CD14-positive monocyte (primary cell): ENCODE results near the gene CACNA1C. TPM values are rescaled to one million over a fixed set of nuclear protein-coding genes. Genes with fewer than 3 reads are reported as not detected.

ENCODE experiments used
- DNase-seq, 3 donors: peaks; one replicate each; pipeline ENCODE4 v3.0.0-alpha.2; 2011 to 2022
- H2AFZ ChIP-seq: 2 replicates; pipeline ENCODE4 v1.6.0; 2012; ENCODE audit warnings: mild to moderate bottlenecking, low read depth, low read length, inconsistent platforms; ENCODE audit not compliant: insufficient read depth, poor library complexity, severe bottlenecking
- H3K27ac ChIP-seq, 2 donors: 1 replicate in 1 of 2; 2 replicates in 1 of 2; pipeline ENCODE4 v1.5.1; 2012 to 2013; ENCODE audit warnings: low read length in 2 of 2, control low read depth in 1 of 2, inconsistent platforms in 1 of 2, low read depth in 1 of 2, mild to moderate bottlenecking in 1 of 2
- H3K27me3 ChIP-seq, 2 donors: one replicate each; pipeline versions ENCODE4 v1.6.0 to v1.6.1; 2011 to 2013; ENCODE audit warnings: low read length in 2 of 2; ENCODE audit not compliant: control insufficient read depth in 2 of 2, insufficient read depth in 2 of 2
- H3K36me3 ChIP-seq, 2 donors: replicated peaks in 1 of 2; 1 replicate in 1 of 2; 2 replicates in 1 of 2; pipeline versions ENCODE4 v1.5.1 to v1.6.1; 2012 to 2013; ENCODE audit warnings: low read length in 2 of 2, control low read depth in 1 of 2, inconsistent platforms in 1 of 2, mild to moderate bottlenecking in 1 of 2; ENCODE audit not compliant: insufficient read depth in 2 of 2, control insufficient read depth in 1 of 2
- H3K4me1 ChIP-seq, 2 donors: 1 replicate in 1 of 2; 2 replicates in 1 of 2; pipeline versions ENCODE4 v1.5.1 to v1.6.1; 2012 to 2013; ENCODE audit warnings: low read length in 2 of 2, control low read depth in 1 of 2, inconsistent platforms in 1 of 2, mild to moderate bottlenecking in 1 of 2, moderate library complexity in 1 of 2; ENCODE audit not compliant: insufficient read depth in 2 of 2, control insufficient read depth in 1 of 2
- H3K4me2 ChIP-seq: replicated peaks from 2 replicates; pipeline ENCODE3; 2012; ENCODE audit warnings: low read length, moderate library complexity, mild to moderate bottlenecking; ENCODE audit not compliant: poor library complexity, severe bottlenecking; ENCODE audit errors: extremely low read depth
- H3K4me3 ChIP-seq, 3 experiments: fragments of 200-600 bp in 1 of 3; sonication (generic) in 1 of 3; replicated peaks in 1 of 3; 1 replicate in 2 of 3; 2 replicates in 1 of 3; pipeline ENCODE4 v1.5.1; 2011 to 2013; ENCODE audit warnings: low read length in 3 of 3, mild to moderate bottlenecking in 3 of 3, control low read depth in 2 of 3, low read depth in 2 of 3, inconsistent platforms in 1 of 3, moderate library complexity in 1 of 3
- H3K79me2 ChIP-seq: 2 replicates; pipeline ENCODE4 v1.6.0; 2012; ENCODE audit warnings: mild to moderate bottlenecking, control low read depth, inconsistent platforms, low read length, moderate library complexity; ENCODE audit not compliant: insufficient read depth
- H3K9ac ChIP-seq: 2 replicates; pipeline ENCODE4 v1.6.0; 2017; ENCODE audit warnings: low read length, mild to moderate bottlenecking; ENCODE audit not compliant: insufficient read depth, poor library complexity, severe bottlenecking
- H3K9me3 ChIP-seq, 2 donors: replicated peaks in 1 of 2; 1 replicate in 1 of 2; 2 replicates in 1 of 2; pipeline versions ENCODE4 v1.5.1 to v1.6.1; 2012 to 2013; ENCODE audit warnings: low read length in 2 of 2, control low read depth in 1 of 2; ENCODE audit not compliant: control insufficient read depth in 1 of 2, insufficient read depth in 1 of 2
- H4K20me1 ChIP-seq: 2 replicates; pipeline ENCODE4 v1.6.0; 2012; ENCODE audit warnings: mild to moderate bottlenecking, low read length, control low read depth, moderate library complexity; ENCODE audit not compliant: insufficient read depth
- H3K27ac Mint-ChIP-seq, 7 donors: one replicate each; pipeline ENCODE4 v1.8.0; 2020; ENCODE audit warnings: mild to moderate bottlenecking in 7 of 7, mixed read lengths in 7 of 7, moderate library complexity in 6 of 7, inconsistent platforms in 2 of 7
- H3K27me3 Mint-ChIP-seq, 3 donors: one replicate each; pipeline ENCODE4 v1.8.0; 2021 to 2022; ENCODE audit warnings: low read depth in 3 of 3, mild to moderate bottlenecking in 3 of 3, mixed read lengths in 3 of 3, moderate library complexity in 3 of 3, inconsistent platforms in 1 of 3
- H3K36me3 Mint-ChIP-seq, 2 donors: one replicate each; pipeline ENCODE4 v1.8.0; 2020; ENCODE audit warnings: mixed read lengths in 2 of 2, inconsistent platforms in 1 of 2, mild to moderate bottlenecking in 1 of 2
- H3K4me1 Mint-ChIP-seq: one replicate; pipeline ENCODE4 v1.8.0; 2020; ENCODE audit warnings: mild to moderate bottlenecking, mixed read lengths
- H3K4me3 Mint-ChIP-seq, 2 donors: one replicate each; pipeline ENCODE4 v1.8.0; 2020; ENCODE audit warnings: mild to moderate bottlenecking in 2 of 2, mixed read lengths in 2 of 2, moderate library complexity in 1 of 2
- H3K9me3 Mint-ChIP-seq, 7 donors: one replicate each; pipeline ENCODE4 v1.8.0; 2020 to 2022; ENCODE audit warnings: mixed read lengths in 7 of 7, mild to moderate bottlenecking in 6 of 7, moderate library complexity in 6 of 7, inconsistent platforms in 2 of 7
- CTCF ChIP-seq: fragments of 200-600 bp; IDR thresholded peaks from one replicate; pipeline ENCODE4 v1.8.0; 2022; ENCODE audit warnings: antibody characterized with exemption, mild to moderate bottlenecking
- WGBS: methylation state at CpG from one replicate; pipeline ENCODE4 v1.1.5; 2013; ENCODE audit warnings: missing lambda C conversion rate; ENCODE audit not compliant: insufficient coverage; 5-methylcytosine and 5-hydroxymethylcytosine counted together
- intact Hi-C, 2 donors: fragments of 100-400 bp; cut with micrococcal nuclease; formaldehyde crosslinking; loops; one replicate each; pipeline versions ENCODE4 v1.15.0 to v1.15.1; 2023
- polyA plus RNA-seq, 3 donors: library from polyadenylated mRNA; depleted of rRNA in 1 of 3; unstranded in 2 of 3; stranded (reverse) in 1 of 3; fragments of 300-500 nt in 2 of 3; fragments of >200 nt in 1 of 3; fragmentation: Illumina TruSeq in 2 of 3; gene quantifications; 1 replicate in 2 of 3; 2 replicates in 1 of 3; pipeline ENCODE4 v1.2.3, GENCODE V29; 2012 to 2021

The CACNA1C gene
- polyA plus RNA-seq, 3 donors = not detected

- H3K4me3 ChIP-seq = no peak overlapping the region
- 89% methylated on average over 4 of the region's 9 CpGs for WGBS
- H3K27ac Mint-ChIP-seq = no peak overlapping the region
- DNase-seq = no peak
- peaks cover 2 to 21% of the 10 kb centered on the region in 2 donors for H3K27me3 ChIP-seq
- no peak overlapping the region for H3K4me3 Mint-ChIP-seq
- H3K36me3 Mint-ChIP-seq = no peaks in the 10 kb centered on the region
- H4K20me1 ChIP-seq = no peaks in the 10 kb centered on the region
- H3K4me1 ChIP-seq = peaks cover 4 to 8% of the 10 kb centered on the region in 2 donors
- H3K4me2 ChIP-seq = no peak overlapping the region
- no peak overlapping the region for H3K9ac ChIP-seq
- H2AFZ ChIP-seq = no peak overlapping the region
- TF ChIP-seq CTCF = no peak
- peaks cover 4% of the 10 kb centered on the region for H3K4me1 Mint-ChIP-seq
- H3K9me3 ChIP-seq = no peaks in the 10 kb centered on the region
- H3K36me3 ChIP-seq = no peaks in the 10 kb centered on the region
- no peaks in the 10 kb centered on the region for H3K79me2 ChIP-seq
- H3K9me3 Mint-ChIP-seq = no peaks in the 10 kb centered on the region
- peaks cover 11 to 31% (median 23%) of the 10 kb centered on the region in 3 donors for H3K27me3 Mint-ChIP-seq
- H3K27ac ChIP-seq = no peak overlapping the region
- intact Hi-C loops = loop anchor here (2.0 to 5.0 kb wide), 2 partner anchors 525 to 527 kb away; no protein-coding TSS in a partner anchor
These were observed 531.0 kb downstream of the CACNA1C start for GRCh38 chr12:2583642-2584401.

GRCh38 chr12:2586156-2587038 lies 533.6 kb downstream of the CACNA1C start:
- peaks cover 4 to 8% of the 10 kb centered on the region in 2 donors for H3K4me1 ChIP-seq
- peaks cover 0 to 1% of the 10 kb centered on the region in 2 donors for H3K9me3 ChIP-seq
- no peak for DNase-seq
- no peaks in the 10 kb centered on the region for H3K79me2 ChIP-seq
- WGBS = 94% methylated on average over 3 of the region's 12 CpGs
- H3K27ac ChIP-seq = no peak overlapping the region
- no peaks in the 10 kb centered on the region for H3K36me3 ChIP-seq
- H3K27me3 Mint-ChIP-seq = peaks cover 13 to 32% (median 20%) of the 10 kb centered on the region in 3 donors
- no peaks in the 10 kb centered on the region for H3K36me3 Mint-ChIP-seq
- H3K4me3 Mint-ChIP-seq = no peak overlapping the region
- H2AFZ ChIP-seq = no peak overlapping the region
- peaks cover 4% of the 10 kb centered on the region for H3K4me1 Mint-ChIP-seq
- no peak overlapping the region for H3K4me2 ChIP-seq
- no peak overlapping the region for H3K9ac ChIP-seq
- H3K4me3 ChIP-seq = no peak overlapping the region
- H3K27ac Mint-ChIP-seq = no peak overlapping the region
- H3K27me3 ChIP-seq = peaks cover 2 to 21% of the 10 kb centered on the region in 2 donors
- intact Hi-C loops = no loop called here
- no peaks in the 10 kb centered on the region for H4K20me1 ChIP-seq
- H3K9me3 Mint-ChIP-seq = peaks cover 0 to 3% (median 0%) of the 10 kb centered on the region in 7 donors
- TF ChIP-seq CTCF = no peak
